Measurements from ENCODE around the gene FAM227A.
"Not testable (repeated sequence)": the region's sequence is repeated elsewhere in the genome, so short reads cannot be mapped to it uniquely, and the experiment has no call there.

The FAM227A gene

GRCh38 chr22:38657045-38657909 lies 1.1 kb upstream of the FAM227A start:
- DNase-seq, result peak; percentile 45 to 61

GRCh38 chr22:38655519-38656255 lies 505 bp downstream of the FAM227A start:
- no peak for DNase-seq

DNA sequence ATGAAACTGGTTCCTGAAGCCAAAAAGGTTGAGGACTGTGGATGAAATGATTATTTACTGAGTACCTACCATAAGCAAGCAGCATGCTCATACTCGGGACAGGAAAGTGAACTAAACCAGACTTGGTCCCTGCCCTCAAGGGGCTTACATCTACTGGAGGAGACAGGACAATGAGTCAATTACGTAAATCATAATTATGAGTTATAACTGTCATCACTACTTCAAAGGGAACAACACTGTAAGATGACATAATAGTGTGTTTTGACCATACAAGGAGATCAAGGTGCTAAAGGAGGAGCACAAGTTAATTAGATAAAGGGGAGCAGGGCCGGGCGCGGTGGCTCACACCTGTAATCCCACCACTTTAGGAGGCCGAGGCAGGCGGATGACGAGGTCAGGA lies 2.5 kb downstream of the FAM227A start:
- DNase-seq, result no peak

DNA sequence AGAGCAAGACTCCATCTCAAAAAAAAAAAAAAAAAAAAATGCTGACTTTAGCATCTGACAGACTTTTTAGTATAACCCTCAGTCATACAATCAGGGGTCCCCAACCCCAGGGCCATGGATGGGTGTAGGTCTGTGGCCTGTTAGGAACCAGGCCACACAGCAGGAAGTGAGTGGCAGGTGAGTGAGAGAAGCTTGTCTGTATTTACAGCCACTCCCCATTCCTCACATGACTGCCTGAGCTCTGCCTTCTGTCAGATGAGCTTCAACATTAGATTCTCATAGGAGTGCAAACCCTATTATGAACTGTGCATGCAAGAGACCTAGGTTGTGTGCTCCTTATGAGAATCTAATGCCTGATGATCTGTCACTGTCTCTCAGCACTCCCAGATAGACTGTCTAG lies 3.3 kb downstream of the FAM227A start:
- DNase-seq, result no peak

- DNase-seq, result no peak
Measured at GRCh38 chr22:38649841-38650522, 6.2 kb downstream of the FAM227A start.

GRCh38 chr22:38645430-38645829 lies 10.8 kb downstream of the FAM227A start:
- no peak for DNase-seq

DNA sequence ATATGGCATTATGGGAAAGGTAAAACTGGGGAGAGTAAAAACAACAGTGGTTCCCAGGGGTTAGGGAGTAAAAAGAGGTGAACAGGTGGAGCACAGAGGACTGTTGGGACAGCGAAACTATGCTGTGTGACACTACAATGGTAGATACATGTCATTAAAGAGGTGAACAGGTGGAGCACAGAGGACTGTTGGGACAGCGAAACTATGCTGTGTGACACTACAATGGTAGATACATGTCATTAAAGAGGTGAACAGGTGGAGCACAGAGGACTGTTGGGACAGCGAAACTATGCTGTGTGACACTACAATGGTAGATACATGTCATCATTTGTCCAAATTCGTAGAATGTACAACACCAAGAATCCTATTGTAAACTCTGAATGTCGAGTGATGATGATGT lies 11.9 kb downstream of the FAM227A start:
- not testable (repeated sequence) for DNase-seq

DNA sequence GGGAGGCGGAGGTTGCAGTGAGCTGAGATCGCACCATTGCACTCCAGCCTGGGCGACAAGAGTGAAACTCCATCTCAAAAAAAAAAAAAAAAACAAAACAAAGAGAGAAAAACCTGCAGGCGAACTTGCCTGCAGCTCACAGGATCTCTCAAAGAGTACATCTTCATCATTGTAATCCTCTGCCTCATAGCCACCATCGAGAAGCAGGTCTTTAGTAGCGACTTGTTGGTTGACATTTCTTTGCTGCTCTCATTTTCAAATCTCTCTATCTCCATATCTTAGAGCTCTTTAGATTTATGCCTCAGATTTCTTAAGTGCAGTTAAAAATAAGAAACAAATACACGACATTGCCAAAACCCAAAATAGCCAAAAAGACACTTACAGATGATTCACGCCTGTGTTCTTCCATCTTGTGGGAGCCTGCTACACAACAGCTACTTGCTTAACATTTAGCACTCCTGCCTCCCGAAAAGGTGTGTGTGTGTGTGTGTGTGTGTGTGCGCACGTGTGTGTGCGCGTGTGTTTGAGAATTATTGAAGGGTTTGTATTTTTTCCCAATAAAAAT lies 14.6 kb downstream of the FAM227A start:
- no peak for DNase-seq

GRCh38 chr22:38638728-38639127 lies 17.5 kb downstream of the FAM227A start:
- no peak for DNase-seq

DNA sequence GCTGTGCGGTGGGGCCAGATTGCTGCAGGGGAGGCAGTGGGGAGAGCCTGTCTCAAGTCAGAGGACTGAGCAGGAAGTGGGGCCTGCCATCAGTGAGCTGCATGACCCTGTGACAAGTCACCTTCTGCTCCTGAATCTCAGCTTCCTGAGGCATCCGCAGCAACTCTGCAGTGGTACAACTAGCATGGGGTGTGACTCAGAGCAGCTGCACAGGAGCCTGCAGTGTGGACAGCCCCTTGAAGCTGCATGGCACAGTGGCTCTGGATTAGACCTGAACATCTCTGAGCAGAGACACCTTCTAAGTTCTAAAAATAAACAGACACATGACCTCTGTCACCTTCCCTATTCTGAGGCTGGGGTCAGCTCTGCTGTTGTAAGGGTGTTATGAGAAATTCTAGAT lies 18.0 kb downstream of the FAM227A start:
- no peak for DNase-seq

GRCh38 chr22:38632528-38632927 lies 23.7 kb downstream of the FAM227A start:
- DNase-seq, result no peak

DNA sequence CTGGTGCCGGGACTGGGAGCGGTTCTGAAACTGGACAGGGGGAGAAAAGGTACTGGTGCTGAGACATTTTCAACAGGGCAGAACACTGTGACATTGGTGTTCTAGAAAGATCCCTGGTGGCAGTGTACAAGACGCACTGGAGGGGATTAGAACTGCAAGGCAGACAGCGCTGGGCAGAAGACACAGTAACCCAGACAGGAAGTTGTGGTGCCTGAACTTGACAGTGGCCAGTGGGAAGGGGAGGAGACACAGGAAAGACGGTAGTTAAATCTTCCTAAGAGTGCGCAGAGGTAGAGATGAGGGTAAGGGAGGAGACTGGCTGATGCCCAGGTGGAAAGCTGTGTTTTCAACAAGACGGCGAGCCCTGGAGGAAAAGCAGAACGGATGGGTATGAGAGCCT lies 24.5 kb downstream of the FAM227A start:
- DNase-seq, result no peak

GRCh38 chr22:38629108-38629507 lies 27.1 kb downstream of the FAM227A start:
- DNase-seq, result no peak

DNA sequence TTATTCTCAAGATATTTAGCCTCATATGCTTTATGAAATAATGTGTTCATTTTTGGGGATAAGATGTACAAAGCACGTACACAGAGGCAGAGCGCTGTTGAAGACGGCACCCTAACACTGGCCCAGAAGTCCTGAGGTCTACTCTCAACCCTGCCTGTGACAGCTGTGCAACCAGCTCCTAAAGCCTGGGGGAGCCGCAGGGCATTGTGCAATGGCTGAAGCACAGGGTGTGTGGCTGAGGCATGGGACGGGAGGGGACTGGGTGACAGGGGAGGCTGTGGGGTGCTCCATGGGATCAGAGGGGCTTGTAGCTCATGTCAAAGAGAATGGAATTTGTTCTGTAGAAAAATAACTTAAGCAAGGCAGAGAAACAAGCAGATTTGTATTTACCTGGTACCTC lies 27.7 kb downstream of the FAM227A start:
- DNase-seq, result no peak

GRCh38 chr22:38623351-38623750 lies 32.8 kb downstream of the FAM227A start:
- no peak for DNase-seq

- DNase-seq, result no peak
Measured at GRCh38 chr22:38618682-38619081, 37.5 kb downstream of the FAM227A start.

DNA sequence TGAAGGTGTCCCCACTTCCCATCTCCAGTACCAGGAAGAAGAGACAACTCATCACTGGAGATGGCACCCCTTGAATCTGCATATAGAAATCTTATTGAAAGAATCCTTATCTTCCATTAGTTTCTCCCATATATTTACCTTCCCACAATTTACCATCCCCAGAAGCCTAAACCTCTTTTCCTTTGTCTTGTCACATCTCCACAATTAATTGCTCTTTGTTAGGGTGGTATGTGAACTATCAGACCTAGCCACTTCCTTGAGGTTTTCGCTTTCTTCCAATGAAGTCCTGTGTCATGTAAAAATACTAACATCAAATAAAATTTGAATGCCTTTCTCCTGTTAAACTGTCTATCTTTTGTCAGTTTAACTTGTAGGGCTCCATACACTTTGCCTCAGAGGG lies 37.9 kb downstream of the FAM227A start:
- DNase-seq, result no peak

DNA sequence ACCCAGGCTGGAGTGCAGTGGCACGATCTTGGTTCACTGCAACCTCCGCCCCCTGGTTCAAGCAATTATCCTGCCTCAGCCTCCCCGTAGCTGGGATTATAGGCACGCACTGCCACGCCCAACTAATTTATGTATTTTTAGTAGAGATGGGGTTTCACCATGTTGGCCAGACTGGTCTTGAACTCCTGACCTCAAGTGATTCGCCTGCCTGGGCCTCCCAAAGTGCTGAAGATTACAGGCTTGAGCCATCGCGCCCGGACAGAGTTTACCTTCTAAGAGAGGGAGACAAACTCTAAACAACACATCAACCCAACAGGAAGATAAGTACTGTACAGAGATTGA lies 41.2 kb downstream of the FAM227A start:
- DNase-seq, result not testable (repeated sequence)

- DNase-seq, result no peak
Measured at GRCh38 chr22:38614332-38615063, 41.7 kb downstream of the FAM227A start.

- DNase-seq, result no peak
Measured at GRCh38 chr22:38613588-38613987, 42.6 kb downstream of the FAM227A start.

DNA sequence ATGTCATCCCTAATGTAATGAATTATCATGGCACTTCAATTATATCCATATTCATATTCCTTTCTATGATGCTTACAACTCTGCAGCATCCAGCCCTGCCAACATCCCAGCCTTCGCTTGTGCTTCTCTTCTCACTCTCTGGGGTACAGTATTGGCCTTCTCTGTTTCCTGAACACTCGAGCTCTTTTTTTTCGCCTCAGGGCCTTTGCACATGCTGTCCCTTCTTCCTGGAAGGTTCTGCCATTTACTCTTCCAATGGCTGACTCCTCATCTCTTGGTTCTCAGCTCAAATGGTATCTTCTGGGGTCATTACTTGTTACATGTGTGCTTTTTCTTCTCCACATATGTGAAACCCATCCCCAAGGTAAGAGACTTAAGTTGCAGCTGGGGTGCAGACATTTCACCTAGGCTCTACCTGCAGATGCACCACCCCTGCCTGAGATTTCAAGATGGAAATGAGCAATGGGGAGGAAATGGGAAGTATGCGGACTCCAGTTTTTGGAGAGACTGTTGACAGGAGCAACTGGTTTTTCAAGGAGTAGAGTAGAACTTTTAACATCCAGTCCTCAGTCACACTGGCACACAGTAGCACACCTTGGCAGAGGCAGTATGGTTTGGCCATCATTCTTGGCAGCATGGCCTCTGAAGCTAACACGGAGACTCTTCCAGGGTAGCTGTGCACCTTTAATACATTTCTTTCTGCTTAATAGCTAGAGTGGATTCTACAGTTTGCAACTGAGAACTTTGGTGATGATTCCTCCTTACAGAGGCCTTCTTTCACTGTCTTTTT lies 43.8 kb downstream of the FAM227A start:
- no peak for DNase-seq

DNA sequence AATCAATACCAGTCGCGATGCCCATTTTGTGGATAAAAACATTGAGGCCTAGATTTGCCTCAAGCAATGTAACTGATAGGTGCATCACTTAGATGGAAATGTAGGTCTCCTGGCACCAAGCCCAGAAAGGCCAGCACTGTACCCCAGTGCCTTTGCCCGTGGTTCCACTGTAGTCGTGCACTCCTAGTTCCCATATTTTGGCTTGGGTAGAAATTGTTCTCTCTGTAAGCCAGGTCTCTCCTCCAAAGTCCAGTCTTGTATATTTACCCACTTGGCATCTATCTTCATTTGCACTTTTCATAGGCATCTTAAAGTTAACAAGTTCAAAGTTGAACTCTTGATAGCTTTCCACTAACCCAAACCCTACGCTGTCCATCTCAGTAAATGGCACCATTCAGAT lies 44.6 kb downstream of the FAM227A start:
- no peak for DNase-seq

Measured in activated CD4-positive, alpha-beta T cell treated with anti-CD3 and anti-CD28 coated beads, Interleukin-2, amount 50 U/mL, for 48 hours (primary cell).